Measurements from ENCODE around the gene PLXNA4. TPM values are rescaled to one million over a fixed set of nuclear protein-coding genes. Genes with fewer than 3 reads are reported as not detected.

PLXNA4 gene
- total RNA-seq, 1 experiment from 2014 or later, result 1.0 TPM

DNA sequence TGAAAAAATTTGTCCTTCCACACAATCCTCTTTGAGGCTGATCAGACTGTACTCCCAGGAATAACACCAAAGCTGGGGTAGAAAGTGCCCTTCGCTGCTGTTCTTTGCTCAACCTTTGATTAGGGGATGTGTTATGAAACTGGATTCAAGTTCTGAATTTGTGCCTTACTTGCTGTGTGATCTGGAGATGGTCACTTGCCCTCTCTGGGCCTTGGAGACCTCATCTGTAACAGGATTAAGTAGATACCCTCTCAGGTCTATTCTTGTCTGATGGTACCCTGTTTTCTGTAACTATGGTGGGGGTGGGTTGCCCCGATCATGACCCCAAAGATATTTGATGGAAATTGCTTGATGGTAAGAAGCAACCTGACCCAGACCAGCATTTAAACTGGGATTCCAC is 368.5 kb downstream of the PLXNA4 start:
- ChIA-PET POLR2A (ENCODE audit: unreplicated experiment) (no interaction called here), CTCF (no interaction called here)
- no peak overlapping the region for H3K27ac ChIP-seq
- no peaks in the 10 kb centered on the region for H3K36me3 ChIP-seq (ENCODE audit: low read depth)
- H4K20me1 ChIP-seq (ENCODE audit: insufficient read depth), result no peaks in the 10 kb centered on the region
- H3K4me2 ChIP-seq, result no peak overlapping the region
- H3K4me1 ChIP-seq (replicated peaks; ENCODE audit: insufficient read depth), result no peaks in the 10 kb centered on the region
- H3K27me3 ChIP-seq (ENCODE audit: insufficient read depth, low read depth), result peaks cover 87% of the 10 kb centered on the region
- intact Hi-C loops (cut with micrococcal nuclease; ENCODE audit: unreplicated experiment), result no loop called here
- peak in 1 of 2 experiments; percentile 26 for DNase-seq
- H3K4me3 ChIP-seq, result no peak overlapping the region
- no peaks in the 10 kb centered on the region for H3K9me3 ChIP-seq (ENCODE audit: insufficient read depth, low read depth)
- no peaks in the 10 kb centered on the region for H3F3A ChIP-seq (ENCODE audit: insufficient read depth, low read depth)
- no peaks in the 10 kb centered on the region for H3K9me2 ChIP-seq (ENCODE audit: insufficient read depth)
- no TSS peak for BruUV-seq (replicated peaks)
- TF ChIP-seq, protein P1, sequence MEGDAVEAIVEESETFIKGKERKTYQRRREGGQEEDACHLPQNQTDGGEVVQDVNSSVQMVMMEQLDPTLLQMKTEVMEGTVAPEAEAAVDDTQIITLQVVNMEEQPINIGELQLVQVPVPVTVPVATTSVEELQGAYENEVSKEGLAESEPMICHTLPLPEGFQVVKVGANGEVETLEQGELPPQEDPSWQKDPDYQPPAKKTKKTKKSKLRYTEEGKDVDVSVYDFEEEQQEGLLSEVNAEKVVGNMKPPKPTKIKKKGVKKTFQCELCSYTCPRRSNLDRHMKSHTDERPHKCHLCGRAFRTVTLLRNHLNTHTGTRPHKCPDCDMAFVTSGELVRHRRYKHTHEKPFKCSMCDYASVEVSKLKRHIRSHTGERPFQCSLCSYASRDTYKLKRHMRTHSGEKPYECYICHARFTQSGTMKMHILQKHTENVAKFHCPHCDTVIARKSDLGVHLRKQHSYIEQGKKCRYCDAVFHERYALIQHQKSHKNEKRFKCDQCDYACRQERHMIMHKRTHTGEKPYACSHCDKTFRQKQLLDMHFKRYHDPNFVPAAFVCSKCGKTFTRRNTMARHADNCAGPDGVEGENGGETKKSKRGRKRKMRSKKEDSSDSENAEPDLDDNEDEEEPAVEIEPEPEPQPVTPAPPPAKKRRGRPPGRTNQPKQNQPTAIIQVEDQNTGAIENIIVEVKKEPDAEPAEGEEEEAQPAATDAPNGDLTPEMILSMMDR (conservative IDR thresholded peaks at IDR 0.05), result no peak
- TF ChIP-seq EZH2 (IDR thresholded peaks at IDR 0.05; ENCODE audit: low read depth), result no peak
- H3K79me2 ChIP-seq (ENCODE audit: low read depth), result no peaks in the 10 kb centered on the region
- no peak overlapping the region for H2AFZ ChIP-seq

GRCh38 chr7:132207211-132207610 is 369.1 kb downstream of the PLXNA4 start:
- H3F3A ChIP-seq (ENCODE audit: insufficient read depth, low read depth), result no peaks in the 10 kb centered on the region
- intact Hi-C loops (cut with micrococcal nuclease; ENCODE audit: unreplicated experiment), result no loop called here
- TF ChIP-seq EZH2 (IDR thresholded peaks at IDR 0.05; ENCODE audit: low read depth), result no peak
- TF ChIP-seq, protein P1 (conservative IDR thresholded peaks at IDR 0.05), result no peak
- no peaks in the 10 kb centered on the region for H3K36me3 ChIP-seq (ENCODE audit: low read depth)
- no peaks in the 10 kb centered on the region for H3K9me3 ChIP-seq (ENCODE audit: insufficient read depth, low read depth)
- H3K27me3 ChIP-seq (ENCODE audit: insufficient read depth, low read depth), result peaks cover 87% of the 10 kb centered on the region
- BruUV-seq (replicated peaks), result no TSS peak
- no peak overlapping the region for H3K27ac ChIP-seq
- CTCF ChIA-PET, result no interaction called here
- H3K4me2 ChIP-seq, result no peak overlapping the region
- no peaks in the 10 kb centered on the region for H4K20me1 ChIP-seq (ENCODE audit: insufficient read depth)
- no peak overlapping the region for H3K4me3 ChIP-seq
- no peaks in the 10 kb centered on the region for H3K9me2 ChIP-seq (ENCODE audit: insufficient read depth)
- no peaks in the 10 kb centered on the region for H3K79me2 ChIP-seq (ENCODE audit: low read depth)
- H2AFZ ChIP-seq, result no peak overlapping the region
- H3K4me1 ChIP-seq (replicated peaks; ENCODE audit: insufficient read depth), result no peaks in the 10 kb centered on the region
- peak in 1 of 2 experiments; percentile 28 for DNase-seq
- POLR2A ChIA-PET (ENCODE audit: unreplicated experiment), result no interaction called here

- Histone ChIP-seq H3K27ac (no peak overlapping the region), H2AFZ (no peak overlapping the region), H3K9me2 (ENCODE audit: insufficient read depth) (no peaks in the 10 kb centered on the region), H3K79me2 (ENCODE audit: low read depth) (no peaks in the 10 kb centered on the region), H3K27me3 (ENCODE audit: insufficient read depth, low read depth) (peaks cover 91% of the 10 kb centered on the region), H3K9me3 (ENCODE audit: insufficient read depth, low read depth) (no peaks in the 10 kb centered on the region), H3F3A (ENCODE audit: insufficient read depth, low read depth) (no peaks in the 10 kb centered on the region), H3K4me2 (no peak overlapping the region), H3K4me3 (no peak overlapping the region), H3K36me3 (ENCODE audit: low read depth) (no peaks in the 10 kb centered on the region), H4K20me1 (ENCODE audit: insufficient read depth) (no peaks in the 10 kb centered on the region), H3K4me1 (replicated peaks; ENCODE audit: insufficient read depth) (no peaks in the 10 kb centered on the region)
- no peak for DNase-seq
- intact Hi-C loops (cut with micrococcal nuclease; ENCODE audit: unreplicated experiment), result no loop called here
- TF ChIP-seq EZH2 (IDR thresholded peaks at IDR 0.05; ENCODE audit: low read depth), result no peak
- TF ChIP-seq, protein P1 (conservative IDR thresholded peaks at IDR 0.05), result no peak
- BruUV-seq (replicated peaks), result no TSS peak
- CTCF ChIA-PET, result no interaction called here
- POLR2A ChIA-PET (ENCODE audit: unreplicated experiment), result no interaction called here
Observed at GRCh38 chr7:132206594-132206993, 369.7 kb downstream of the PLXNA4 start.

All from PC-9 (cell line).